Effector memory CD8-positive, alpha-beta T cell (primary cell): ENCODE results near the gene RBKS.

Experiments
- ATAC-seq: fragments of 150-1000 bp; cut with Tn5 transposase; replicated peaks from 2 replicates; pipeline ENCODE4 v1.10.0; 2021; ENCODE audit warnings: mild to moderate bottlenecking, moderate library complexity
- DNase-seq, 3 experiments: peaks; one replicate each; pipeline ENCODE4 v3.0.0; 2021
- H3K27ac Mint-ChIP-seq, 2 donors: one replicate each; pipeline ENCODE4 v1.8.0; 2022; ENCODE audit warnings: mild to moderate bottlenecking in 2 of 2, mixed read lengths in 2 of 2, moderate library complexity in 2 of 2
- H3K27me3 Mint-ChIP-seq, 2 donors: one replicate each; pipeline ENCODE4 v1.8.0; 2022; ENCODE audit warnings: mixed read lengths in 2 of 2
- H3K36me3 Mint-ChIP-seq: one replicate; pipeline ENCODE4 v1.8.0; 2022; ENCODE audit warnings: mild to moderate bottlenecking, moderate library complexity, mixed read lengths; ENCODE audit not compliant: insufficient read depth
- H3K4me1 Mint-ChIP-seq, 2 donors: one replicate each; pipeline ENCODE4 v1.8.0; 2022; ENCODE audit warnings: low read depth in 2 of 2, mixed read lengths in 2 of 2
- H3K4me3 Mint-ChIP-seq, 2 donors: one replicate each; pipeline ENCODE4 v1.8.0; 2022; ENCODE audit warnings: mild to moderate bottlenecking in 2 of 2, mixed read lengths in 2 of 2, moderate library complexity in 2 of 2
- H3K9me3 Mint-ChIP-seq, 2 donors: one replicate each; pipeline ENCODE4 v1.8.0; 2022; ENCODE audit warnings: mixed read lengths in 2 of 2

The RBKS gene

DNA sequence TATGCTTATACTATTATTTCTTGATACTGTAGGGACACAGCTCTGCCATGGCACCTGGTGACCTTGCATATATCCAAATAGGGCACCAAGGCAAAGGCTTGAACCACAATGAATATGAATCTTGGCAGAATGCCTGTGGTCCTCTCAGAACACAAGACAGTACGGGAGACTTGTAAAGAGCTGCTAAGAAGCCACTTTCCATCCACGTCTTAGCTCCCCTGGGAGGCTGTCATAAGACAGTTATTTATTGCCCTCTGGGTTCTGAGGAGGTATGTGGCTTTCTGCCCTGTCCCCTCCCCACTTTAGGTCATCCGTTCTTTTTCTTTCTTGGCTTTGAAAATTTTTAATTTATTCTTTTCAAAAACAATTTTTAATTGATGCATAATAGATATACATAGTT, 148.5 kb downstream of the RBKS start:
- DNase-seq: no peak
- Mint-ChIP-seq H3K27me3 (peaks cover 10 to 17% of the 10 kb centered on the region in 2 donors), H3K4me1 (no peaks in the 10 kb centered on the region), H3K27ac (no peak overlapping the region), H3K36me3 (peaks cover 4% of the 10 kb centered on the region), H3K4me3 (no peak overlapping the region), H3K9me3 (no peaks in the 10 kb centered on the region)
- ATAC-seq: no peak

DNA sequence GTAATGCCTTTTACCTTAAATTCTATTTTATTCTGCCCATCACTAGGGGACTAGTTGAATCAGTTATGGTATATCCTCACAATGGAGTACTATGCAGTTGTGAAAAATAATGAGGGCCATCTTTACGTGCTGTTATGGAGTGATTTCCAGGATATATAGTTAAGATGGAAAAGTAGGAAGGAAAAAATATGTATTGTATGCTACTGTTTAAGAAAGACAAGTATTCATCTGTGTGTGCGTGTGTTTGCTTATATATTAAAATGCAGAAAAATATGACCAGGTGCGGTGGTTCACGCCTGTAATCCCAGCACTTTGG, 151.2 kb downstream of the RBKS start:
- peaks cover 0 to 17% of the 10 kb centered on the region in 2 donors for H3K27me3 Mint-ChIP-seq
- peaks cover 6% of the 10 kb centered on the region for H3K36me3 Mint-ChIP-seq
- no peak overlapping the region for H3K27ac Mint-ChIP-seq
- ATAC-seq (no peak), DNase-seq (no peak)
- H3K4me3 Mint-ChIP-seq: no peak overlapping the region
- no peaks in the 10 kb centered on the region for H3K9me3 Mint-ChIP-seq
- H3K4me1 Mint-ChIP-seq: peaks cover 0 to 7% of the 10 kb centered on the region in 2 donors

DNA sequence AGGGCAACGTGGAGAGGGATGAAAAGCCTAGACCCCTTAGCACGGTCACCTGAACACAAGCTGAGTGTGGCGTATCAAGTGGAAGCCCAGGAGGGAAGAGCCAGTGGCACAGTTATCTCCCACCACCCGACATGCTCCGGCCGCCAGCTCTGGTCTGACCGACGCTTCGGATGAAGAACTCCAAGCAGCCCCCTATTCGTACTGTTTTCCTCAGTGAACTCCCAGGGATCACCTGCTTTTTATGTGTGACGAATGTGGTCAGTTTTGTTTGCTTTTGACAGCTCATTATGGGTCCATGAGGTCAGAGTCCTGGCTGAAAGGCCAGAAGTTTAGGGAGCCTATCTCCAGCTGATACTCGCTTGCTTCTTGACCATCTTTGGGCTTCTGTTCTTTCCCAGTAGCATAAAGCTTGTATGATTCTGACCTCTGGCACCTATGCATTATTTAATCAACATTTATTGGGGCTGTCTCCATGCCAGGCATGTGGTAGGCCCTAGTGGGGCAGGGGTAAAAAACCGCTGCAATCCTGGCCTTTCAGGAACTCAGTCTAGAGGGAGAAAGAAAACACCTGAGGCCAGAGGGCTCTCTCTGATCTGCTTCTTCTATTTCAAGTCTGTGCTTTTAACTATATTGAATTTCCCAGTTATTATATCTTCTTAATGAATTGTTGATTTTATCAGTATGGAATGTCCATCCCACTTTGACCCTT, 151.7 kb downstream of the RBKS start:
- H3K27ac Mint-ChIP-seq: no peak overlapping the region
- DNase-seq: no peak
- no peak for ATAC-seq
- peaks cover 6% of the 10 kb centered on the region for H3K36me3 Mint-ChIP-seq
- H3K9me3 Mint-ChIP-seq: no peaks in the 10 kb centered on the region
- peaks cover 0 to 7% of the 10 kb centered on the region in 2 donors for H3K4me1 Mint-ChIP-seq
- no peak overlapping the region for H3K4me3 Mint-ChIP-seq
- H3K27me3 Mint-ChIP-seq: peaks cover 0 to 17% of the 10 kb centered on the region in 2 donors

DNA sequence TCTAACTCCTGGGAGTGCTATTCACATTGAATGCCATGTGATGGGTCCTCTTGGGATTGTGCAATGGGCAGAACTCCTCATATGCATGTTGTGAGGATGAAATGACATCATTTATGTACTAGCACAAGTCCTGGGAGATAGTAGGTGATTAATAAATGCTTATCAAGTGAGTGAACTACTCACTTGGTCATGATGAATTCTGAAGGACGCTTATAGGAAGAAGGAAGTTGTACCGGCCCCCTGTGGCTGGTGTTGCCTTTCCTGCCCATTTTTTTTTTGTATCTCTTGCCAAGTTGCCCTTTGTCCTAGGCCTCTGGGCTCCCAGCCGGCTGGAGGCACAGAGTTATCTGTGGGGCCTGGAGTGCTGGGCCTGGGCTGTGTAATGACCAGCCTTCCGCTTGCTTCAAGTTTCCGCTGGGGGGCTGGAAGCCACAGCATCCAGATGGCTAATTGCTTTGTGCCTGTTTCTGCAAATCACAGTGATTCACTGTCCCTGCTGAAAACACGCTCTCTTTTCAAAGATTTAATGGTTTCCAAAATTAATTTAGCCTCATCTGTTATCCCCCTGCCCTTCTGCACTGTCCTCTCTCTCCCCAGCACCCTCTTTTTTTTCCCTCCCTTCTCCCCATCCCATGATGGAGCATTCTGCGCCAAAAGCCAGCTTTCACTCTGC, 152.4 kb downstream of the RBKS start:
- Mint-ChIP-seq H3K27me3 (peaks cover 0 to 17% of the 10 kb centered on the region in 2 donors), H3K27ac (no peak overlapping the region), H3K9me3 (no peaks in the 10 kb centered on the region), H3K4me3 (no peak overlapping the region), H3K4me1 (peaks cover 0 to 7% of the 10 kb centered on the region in 2 donors), H3K36me3 (peaks cover 6% of the 10 kb centered on the region)
- no peak for ATAC-seq
- no peak for DNase-seq

DNA sequence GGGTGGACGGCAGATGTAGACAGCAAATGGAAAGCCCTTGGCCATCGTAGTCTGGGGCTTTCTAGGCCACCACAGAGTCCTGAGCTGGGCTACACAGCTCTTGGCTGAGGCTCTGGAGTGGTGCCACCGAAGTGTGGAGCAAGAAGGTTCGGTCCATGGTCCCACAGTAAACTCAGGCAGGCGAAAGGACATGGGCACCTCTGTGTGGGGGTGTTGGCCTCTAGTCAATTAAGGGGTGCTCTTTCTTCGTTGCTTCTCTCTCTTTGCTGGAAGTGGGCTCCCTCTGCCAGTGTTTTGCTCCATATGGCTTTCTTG, 153.3 kb downstream of the RBKS start:
- ATAC-seq: no peak
- peaks cover 0 to 7% of the 10 kb centered on the region in 2 donors for H3K4me1 Mint-ChIP-seq
- H3K9me3 Mint-ChIP-seq: no peaks in the 10 kb centered on the region
- H3K36me3 Mint-ChIP-seq: peaks cover 6% of the 10 kb centered on the region
- H3K27ac Mint-ChIP-seq: no peak overlapping the region
- no peak overlapping the region for H3K4me3 Mint-ChIP-seq
- H3K27me3 Mint-ChIP-seq: peaks cover 0 to 17% of the 10 kb centered on the region in 2 donors
- DNase-seq: no peak

DNA sequence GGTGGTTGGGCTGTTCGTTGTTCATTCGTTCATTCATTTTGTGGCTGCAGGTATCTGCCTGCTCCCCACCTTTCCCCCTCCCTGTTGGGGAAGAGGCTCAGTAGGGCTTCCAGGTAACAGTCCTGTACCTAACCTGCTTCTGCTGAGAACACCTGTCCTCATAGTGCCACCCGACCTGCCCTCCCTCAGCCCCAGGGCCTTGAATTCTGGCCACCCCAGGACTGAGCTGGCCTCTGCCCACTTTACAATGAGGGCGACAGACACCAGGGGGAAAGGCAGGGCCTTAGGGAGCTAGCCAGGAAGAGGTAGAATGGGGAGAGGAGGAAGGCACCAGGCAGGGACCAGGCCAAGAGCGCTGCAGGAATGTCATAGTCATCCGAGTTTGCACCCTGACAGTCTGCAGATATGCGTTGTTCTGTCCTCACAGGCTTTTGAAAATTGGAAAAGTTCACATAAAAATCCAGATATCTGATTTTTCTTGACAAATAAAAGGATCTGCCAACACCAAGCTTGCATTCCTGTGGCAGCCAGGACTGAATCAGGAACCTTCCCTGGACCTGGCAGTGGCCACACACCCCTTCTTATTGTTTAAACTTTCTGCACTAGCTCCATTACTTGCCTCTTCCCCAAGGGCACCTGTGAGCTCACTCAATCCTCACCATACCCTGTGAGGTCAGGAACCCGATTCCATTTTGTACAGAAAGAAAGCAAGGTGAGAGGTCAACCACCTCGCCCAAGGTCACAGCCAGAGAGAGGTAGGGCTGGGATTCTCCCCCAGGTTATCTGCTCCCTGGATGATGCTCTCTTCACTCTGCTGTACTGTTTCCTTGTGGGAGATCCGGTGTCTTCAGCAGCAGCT, 153.9 kb downstream of the RBKS start:
- ATAC-seq: no peak
- peaks cover 6% of the 10 kb centered on the region for H3K36me3 Mint-ChIP-seq
- DNase-seq: no peak
- no peaks in the 10 kb centered on the region for H3K9me3 Mint-ChIP-seq
- H3K27me3 Mint-ChIP-seq: peaks cover 0 to 17% of the 10 kb centered on the region in 2 donors
- peak overlapping the region; percentile 56 to 74 for H3K4me3 Mint-ChIP-seq
- peaks cover 0 to 7% of the 10 kb centered on the region in 2 donors for H3K4me1 Mint-ChIP-seq
- no peak overlapping the region for H3K27ac Mint-ChIP-seq

DNA sequence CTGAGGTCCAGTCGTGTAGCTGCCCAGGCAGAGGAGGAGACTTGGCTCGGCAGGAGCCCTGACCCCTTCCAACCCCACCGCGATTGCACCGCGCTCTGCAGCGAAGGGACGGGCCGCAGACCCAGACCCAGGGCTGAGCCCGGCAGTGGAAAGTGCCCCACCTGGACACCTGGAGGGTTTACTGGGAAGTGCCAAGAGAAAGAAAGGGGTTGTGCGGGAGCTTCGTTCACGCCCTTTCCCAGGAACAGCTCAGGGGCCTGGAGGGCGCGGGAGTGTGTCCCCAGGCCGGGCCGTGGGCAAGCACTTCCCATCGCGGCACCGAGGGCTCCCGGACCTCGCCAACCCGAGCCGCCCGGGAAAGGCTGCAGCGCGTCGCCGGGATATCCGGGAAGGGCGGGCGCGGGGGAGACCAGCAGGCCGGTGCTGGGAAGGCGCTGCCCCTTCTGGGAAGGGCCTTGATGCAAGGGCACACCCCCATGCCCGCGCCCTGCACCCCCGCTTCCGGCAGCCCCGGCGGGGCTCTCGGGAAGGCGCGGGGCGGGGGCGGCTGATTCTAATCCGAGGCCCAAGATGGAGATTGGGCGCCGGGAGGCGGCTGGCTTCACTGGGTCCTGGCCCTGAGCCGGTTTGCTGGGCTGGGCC, 154.8 kb downstream of the RBKS start:
- Mint-ChIP-seq H3K27ac (no peak overlapping the region), H3K27me3 (peaks cover 0 to 17% of the 10 kb centered on the region in 2 donors)
- DNase-seq: peak; percentile 12 to 18 (median 14)

DNA sequence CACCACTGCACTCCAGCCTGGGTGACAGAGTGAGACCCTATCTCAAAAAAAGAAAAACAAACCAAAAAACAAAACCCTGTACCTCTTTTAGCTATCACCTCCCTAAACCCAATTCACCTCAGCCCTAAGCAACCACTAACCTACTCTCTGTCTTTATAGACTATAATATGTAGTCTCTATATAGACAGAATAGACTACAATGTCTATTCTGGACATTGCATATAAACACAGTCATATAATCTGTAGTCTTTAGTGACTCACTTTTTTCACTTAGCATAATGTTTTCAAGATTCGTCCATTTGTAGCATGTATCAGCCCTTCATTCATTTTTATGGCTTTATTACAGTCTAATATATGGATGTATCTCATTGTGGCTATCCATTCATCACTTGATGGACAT, 155.9 kb downstream of the RBKS start:
- H3K4me1 Mint-ChIP-seq: peaks cover 0 to 7% of the 10 kb centered on the region in 2 donors
- no peak for ATAC-seq
- H3K27me3 Mint-ChIP-seq: peaks cover 0 to 17% of the 10 kb centered on the region in 2 donors
- H3K27ac Mint-ChIP-seq: no peak overlapping the region
- no peak for DNase-seq
- H3K36me3 Mint-ChIP-seq: peaks cover 6% of the 10 kb centered on the region
- H3K4me3 Mint-ChIP-seq: no peak overlapping the region
- no peaks in the 10 kb centered on the region for H3K9me3 Mint-ChIP-seq

More for the DNA sequence above, 154.8 kb downstream of the RBKS start:
- ATAC-seq: peak; percentile 79
- Mint-ChIP-seq H3K4me3 (peak overlapping the region; percentile 56 to 74), H3K9me3 (no peaks in the 10 kb centered on the region), H3K36me3 (peaks cover 6% of the 10 kb centered on the region), H3K4me1 (peaks cover 0 to 7% of the 10 kb centered on the region in 2 donors)
